ENCODE results near the gene IGFL4. TPM values are rescaled to one million over a fixed set of nuclear protein-coding genes. Genes with fewer than 3 reads are reported as not detected.

IGFL4 gene
- total and polyA plus RNA-seq, 2 experiments from 2014 or later, result 0.83 to 1.1 TPM

- H3K4me2 ChIP-seq, result no peak overlapping the region
- DNase-seq (ENCODE audit: low spot score), result no peak
- TF ChIP-seq EZH2 (IDR thresholded peaks at IDR 0.05; ENCODE audit: borderline replicate concordance) (no peak), CTCF (IDR thresholded peaks at IDR 0.05; ENCODE audit: poor library complexity) (no peak), EZH2phosphoT487 (IDR thresholded peaks at IDR 0.05; ENCODE audit: low read depth, severe bottlenecking, unreplicated experiment) (no peak)
- peak overlapping the region; percentile 69 for H3K27ac ChIP-seq
- no peaks in the 10 kb centered on the region for H3K27me3 ChIP-seq
- peaks cover 10% of the 10 kb centered on the region for H3K4me1 ChIP-seq (ENCODE audit: insufficient read depth)
- H3K9me2 ChIP-seq (replicated peaks; ENCODE audit: insufficient read depth), result no peaks in the 10 kb centered on the region
- no peaks in the 10 kb centered on the region for H4K20me1 ChIP-seq (ENCODE audit: insufficient read depth, poor library complexity, severe bottlenecking)
- no peak overlapping the region for H2AFZ ChIP-seq
- H3K4me3 ChIP-seq, result no peak overlapping the region
- no peaks in the 10 kb centered on the region for H3K9me3 ChIP-seq (ENCODE audit: low read depth)
- 87% methylated on average over 1 of the region's 1 CpG for WGBS (ENCODE audit: low lambda C conversion rate, missing lambda C conversion rate)
- H3K36me3 ChIP-seq (replicated peaks; ENCODE audit: insufficient read depth, low read depth), result no peaks in the 10 kb centered on the region
- no peaks in the 10 kb centered on the region for H3K79me2 ChIP-seq
Measured at GRCh38 chr19:46067691-46068090, 26.9 kb upstream of the IGFL4 start.

- Histone ChIP-seq H3K9me2 (replicated peaks; ENCODE audit: insufficient read depth) (no peaks in the 10 kb centered on the region), H3K36me3 (replicated peaks; ENCODE audit: insufficient read depth, low read depth) (no peaks in the 10 kb centered on the region), H3K79me2 (no peaks in the 10 kb centered on the region), H3K4me2 (no peak overlapping the region), H3K27me3 (no peaks in the 10 kb centered on the region), H3K4me1 (ENCODE audit: insufficient read depth) (peaks cover 10% of the 10 kb centered on the region), H3K9me3 (ENCODE audit: low read depth) (no peaks in the 10 kb centered on the region), H2AFZ (no peak overlapping the region), H3K27ac (no peak overlapping the region), H3K4me3 (no peak overlapping the region), H4K20me1 (ENCODE audit: insufficient read depth, poor library complexity, severe bottlenecking) (no peaks in the 10 kb centered on the region)
- no peak for TF ChIP-seq CTCF (IDR thresholded peaks at IDR 0.05; ENCODE audit: poor library complexity)
- no peak for TF ChIP-seq EZH2phosphoT487 (IDR thresholded peaks at IDR 0.05; ENCODE audit: low read depth, severe bottlenecking, unreplicated experiment)
- no peak for TF ChIP-seq EZH2 (IDR thresholded peaks at IDR 0.05; ENCODE audit: borderline replicate concordance)
- DNase-seq (ENCODE audit: low spot score), result no peak
- WGBS (ENCODE audit: low lambda C conversion rate, missing lambda C conversion rate), result 86% methylated on average over 1 of the region's 1 CpG
Measured at GRCh38 chr19:46066471-46066870, 25.7 kb upstream of the IGFL4 start.

GRCh38 chr19:46065486-46066071 is 24.8 kb upstream of the IGFL4 start:
- Histone ChIP-seq H3K9me3 (ENCODE audit: low read depth) (peaks cover 4% of the 10 kb centered on the region), H2AFZ (no peak overlapping the region), H3K27ac (no peak overlapping the region), H3K27me3 (no peaks in the 10 kb centered on the region), H3K4me2 (no peak overlapping the region), H3K4me3 (no peak overlapping the region), H3K36me3 (replicated peaks; ENCODE audit: insufficient read depth, low read depth) (no peaks in the 10 kb centered on the region), H3K4me1 (ENCODE audit: insufficient read depth) (peaks cover 9% of the 10 kb centered on the region), H4K20me1 (ENCODE audit: insufficient read depth, poor library complexity, severe bottlenecking) (no peaks in the 10 kb centered on the region), H3K9me2 (replicated peaks; ENCODE audit: insufficient read depth) (no peaks in the 10 kb centered on the region), H3K79me2 (no peaks in the 10 kb centered on the region)
- DNase-seq (ENCODE audit: low spot score), result no peak
- TF ChIP-seq CTCF (IDR thresholded peaks at IDR 0.05; ENCODE audit: poor library complexity) (no peak), EZH2 (IDR thresholded peaks at IDR 0.05; ENCODE audit: borderline replicate concordance) (no peak), EZH2phosphoT487 (IDR thresholded peaks at IDR 0.05; ENCODE audit: low read depth, severe bottlenecking, unreplicated experiment) (no peak)
- WGBS (ENCODE audit: low lambda C conversion rate, missing lambda C conversion rate), result 58% methylated on average over 7 of the region's 7 CpGs

Measured in hepatocyte (in vitro differentiated cells).